WTC11 (cell line): Measurements from ENCODE around the gene DNM3. TPM values are rescaled to one million over a fixed set of nuclear protein-coding genes. Genes with fewer than 3 reads are reported as not detected.

Source experiments
- ATAC-seq: fragments of 200-7000 bp; cut with Tn5 transposase; 2 replicates; pipeline ENCODE4 v1.10.0; 2021; ENCODE audit warnings: mild to moderate bottlenecking, moderate library complexity
- CTCF ChIA-PET: fragments of 300-600 bp; sonication (Branson Sonifier 250); formaldehyde crosslinking; loops from one replicate; lab custom pipeline; 2021; ENCODE audit warnings: antibody characterized with exemption; lab: Charles Lee
- POLR2A ChIA-PET: fragments of 350-600 bp; sonication (Branson Sonifier 250); formaldehyde crosslinking; loops from one replicate; lab custom pipeline; 2021; ENCODE audit warnings: antibody characterized with exemption; lab: Charles Lee
- DNase-seq: peaks from one replicate; pipeline ENCODE4 v3.0.0; 2021; ENCODE audit warnings: low spot score
- H3K27ac Mint-ChIP-seq: 2 replicates; pipeline ENCODE4 v1.8.0; 2021; ENCODE audit warnings: mixed read lengths
- H3K27me3 Mint-ChIP-seq: 2 replicates; pipeline ENCODE4 v1.8.0; 2021; ENCODE audit warnings: low read depth, mild to moderate bottlenecking, moderate library complexity, mixed read lengths
- H3K36me3 Mint-ChIP-seq: 2 replicates; pipeline ENCODE4 v1.8.0; 2021; ENCODE audit warnings: mixed read lengths
- H3K4me1 Mint-ChIP-seq: 2 replicates; pipeline ENCODE4 v1.8.0; 2022; ENCODE audit warnings: mixed read lengths
- H3K4me3 Mint-ChIP-seq: 2 replicates; pipeline ENCODE4 v1.8.0; 2021; ENCODE audit warnings: mild to moderate bottlenecking, moderate library complexity, mixed read lengths
- H3K9me3 Mint-ChIP-seq: 2 replicates; pipeline ENCODE4 v1.8.0; 2021; ENCODE audit warnings: mixed read lengths
- AR ChIP-seq: fragments of 250-450 bp; sonication (Bioruptor Pico); IDR thresholded peaks from 2 replicates; pipeline ENCODE4 v1.9.0; 2021; ENCODE audit warnings: mild to moderate bottlenecking
- ATF2 ChIP-seq: sonication (generic); formaldehyde crosslinking; IDR thresholded peaks from 2 replicates; pipeline ENCODE4 v1.8.1; 2022; ENCODE audit warnings: low read depth, missing genetic modification reagents, borderline replicate concordance
- ATF6 ChIP-seq: sonication (generic); formaldehyde crosslinking; IDR thresholded peaks from 2 replicates; pipeline ENCODE4 v1.8.1; 2023; ENCODE audit warnings: mild to moderate bottlenecking, missing genetic modification reagents
- CBFB ChIP-seq: sonication (generic); formaldehyde crosslinking; IDR thresholded peaks from 2 replicates; pipeline ENCODE4 v1.8.1; 2022; ENCODE audit warnings: mild to moderate bottlenecking, low read depth, missing genetic modification reagents
- FOXP1 ChIP-seq: sonication (generic); formaldehyde crosslinking; IDR thresholded peaks from 2 replicates; pipeline ENCODE4 v1.8.0; 2022; ENCODE audit warnings: missing genetic modification reagents, mild to moderate bottlenecking, moderate library complexity, borderline replicate concordance
- IRF1 ChIP-seq: sonication (generic); formaldehyde crosslinking; IDR thresholded peaks from 2 replicates; pipeline ENCODE4 v1.8.0; 2023; ENCODE audit warnings: missing genetic modification reagents
- NFYB ChIP-seq: sonication (generic); formaldehyde crosslinking; conservative IDR thresholded peaks from 2 replicates; pipeline ENCODE4 v1.8.0; 2022; ENCODE audit warnings: low read depth, missing genetic modification reagents
- ZNF219 ChIP-seq: sonication (generic); formaldehyde crosslinking; IDR thresholded peaks from 2 replicates; pipeline ENCODE4 v1.8.0; 2023; ENCODE audit warnings: missing genetic modification reagents, mild to moderate bottlenecking, borderline replicate concordance
- total RNA-seq: library from RNA; stranded (reverse); gene quantifications from 3 replicates; pipeline ENCODE4 v1.2.3, GENCODE V29; 2021
- TF ChIP-seq, protein P1 (sequence below): sonication (generic); formaldehyde crosslinking; IDR thresholded peaks from 2 replicates; pipeline ENCODE4 v1.8.1; 2023; ENCODE audit warnings: mild to moderate bottlenecking, moderate library complexity, missing genetic modification reagents
- TF ChIP-seq, protein P2 (sequence below): sonication (generic); formaldehyde crosslinking; IDR thresholded peaks from 2 replicates; pipeline ENCODE4 v1.8.1; 2022; ENCODE audit warnings: missing genetic modification reagents, borderline replicate concordance
- TF ChIP-seq, protein P3 (sequence below): fragments of 250-450 bp; sonication (Bioruptor Pico); IDR thresholded peaks from 2 replicates; pipeline ENCODE4 v1.9.0; 2021; ENCODE audit warnings: mild to moderate bottlenecking, borderline replicate concordance

Gene DNM3
- total RNA-seq, 1 experiment from 2014 or later = 1.9 TPM

- H3K27me3 Mint-ChIP-seq = peaks cover 19% of the 10 kb centered on the region
- DNase-seq = no peak
- POLR2A ChIA-PET = no interaction called here
- H3K27ac Mint-ChIP-seq = no peak overlapping the region
- TF ChIP-seq ATF6 (CRISPR knock-in tag) = no peak
- H3K36me3 Mint-ChIP-seq = no peaks in the 10 kb centered on the region
- H3K9me3 Mint-ChIP-seq = no peaks in the 10 kb centered on the region
- no peak for ATAC-seq
- H3K4me1 Mint-ChIP-seq = peaks cover 36% of the 10 kb centered on the region
- CTCF ChIA-PET = no interaction called here
- H3K4me3 Mint-ChIP-seq = no peak overlapping the region
Measured at GRCh38 chr1:172276120-172276818, 435.0 kb downstream of the DNM3 start.

- Mint-ChIP-seq H3K27me3 (peaks cover 19% of the 10 kb centered on the region), H3K4me1 (peaks cover 36% of the 10 kb centered on the region), H3K27ac (no peak overlapping the region; the same call in 1 of the 2 replicates), H3K9me3 (no peaks in the 10 kb centered on the region), H3K36me3 (no peaks in the 10 kb centered on the region), H3K4me3 (no peak overlapping the region)
- ChIA-PET CTCF (no interaction called here), POLR2A (no interaction called here)
- TF ChIP-seq IRF1 (CRISPR knock-in tag) (no peak), FOXP1 (CRISPR knock-in tag) (no peak), AR (CRISPR knock-in tag) (no peak), NFYB (no peak), ZNF219 (CRISPR knock-in tag) (no peak), CBFB (CRISPR knock-in tag) (no peak), ATF2 (no peak)
- TF ChIP-seq, protein P1, sequence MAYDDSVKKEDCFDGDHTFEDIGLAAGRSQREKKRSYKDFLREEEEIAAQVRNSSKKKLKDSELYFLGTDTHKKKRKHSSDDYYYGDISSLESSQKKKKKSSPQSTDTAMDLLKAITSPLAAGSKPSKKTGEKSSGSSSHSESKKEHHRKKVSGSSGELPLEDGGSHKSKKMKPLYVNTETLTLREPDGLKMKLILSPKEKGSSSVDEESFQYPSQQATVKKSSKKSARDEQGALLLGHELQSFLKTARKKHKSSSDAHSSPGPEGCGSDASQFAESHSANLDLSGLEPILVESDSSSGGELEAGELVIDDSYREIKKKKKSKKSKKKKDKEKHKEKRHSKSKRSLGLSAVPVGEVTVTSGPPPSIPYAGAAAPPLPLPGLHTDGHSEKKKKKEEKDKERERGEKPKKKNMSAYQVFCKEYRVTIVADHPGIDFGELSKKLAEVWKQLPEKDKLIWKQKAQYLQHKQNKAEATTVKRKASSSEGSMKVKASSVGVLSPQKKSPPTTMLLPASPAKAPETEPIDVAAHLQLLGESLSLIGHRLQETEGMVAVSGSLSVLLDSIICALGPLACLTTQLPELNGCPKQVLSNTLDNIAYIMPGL (CRISPR knock-in tag) = no peak
- TF ChIP-seq, protein P2, sequence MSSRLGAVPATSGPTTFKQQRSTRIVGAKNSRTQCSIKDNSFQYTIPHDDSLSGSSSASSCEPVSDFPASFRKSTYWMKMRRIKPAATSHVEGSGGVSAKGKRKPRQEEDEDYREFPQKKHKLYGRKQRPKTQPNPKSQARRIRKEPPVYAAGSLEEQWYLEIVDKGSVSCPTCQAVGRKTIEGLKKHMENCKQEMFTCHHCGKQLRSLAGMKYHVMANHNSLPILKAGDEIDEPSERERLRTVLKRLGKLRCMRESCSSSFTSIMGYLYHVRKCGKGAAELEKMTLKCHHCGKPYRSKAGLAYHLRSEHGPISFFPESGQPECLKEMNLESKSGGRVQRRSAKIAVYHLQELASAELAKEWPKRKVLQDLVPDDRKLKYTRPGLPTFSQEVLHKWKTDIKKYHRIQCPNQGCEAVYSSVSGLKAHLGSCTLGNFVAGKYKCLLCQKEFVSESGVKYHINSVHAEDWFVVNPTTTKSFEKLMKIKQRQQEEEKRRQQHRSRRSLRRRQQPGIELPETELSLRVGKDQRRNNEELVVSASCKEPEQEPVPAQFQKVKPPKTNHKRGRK (CRISPR knock-in tag) = no peak
- TF ChIP-seq, protein P3, sequence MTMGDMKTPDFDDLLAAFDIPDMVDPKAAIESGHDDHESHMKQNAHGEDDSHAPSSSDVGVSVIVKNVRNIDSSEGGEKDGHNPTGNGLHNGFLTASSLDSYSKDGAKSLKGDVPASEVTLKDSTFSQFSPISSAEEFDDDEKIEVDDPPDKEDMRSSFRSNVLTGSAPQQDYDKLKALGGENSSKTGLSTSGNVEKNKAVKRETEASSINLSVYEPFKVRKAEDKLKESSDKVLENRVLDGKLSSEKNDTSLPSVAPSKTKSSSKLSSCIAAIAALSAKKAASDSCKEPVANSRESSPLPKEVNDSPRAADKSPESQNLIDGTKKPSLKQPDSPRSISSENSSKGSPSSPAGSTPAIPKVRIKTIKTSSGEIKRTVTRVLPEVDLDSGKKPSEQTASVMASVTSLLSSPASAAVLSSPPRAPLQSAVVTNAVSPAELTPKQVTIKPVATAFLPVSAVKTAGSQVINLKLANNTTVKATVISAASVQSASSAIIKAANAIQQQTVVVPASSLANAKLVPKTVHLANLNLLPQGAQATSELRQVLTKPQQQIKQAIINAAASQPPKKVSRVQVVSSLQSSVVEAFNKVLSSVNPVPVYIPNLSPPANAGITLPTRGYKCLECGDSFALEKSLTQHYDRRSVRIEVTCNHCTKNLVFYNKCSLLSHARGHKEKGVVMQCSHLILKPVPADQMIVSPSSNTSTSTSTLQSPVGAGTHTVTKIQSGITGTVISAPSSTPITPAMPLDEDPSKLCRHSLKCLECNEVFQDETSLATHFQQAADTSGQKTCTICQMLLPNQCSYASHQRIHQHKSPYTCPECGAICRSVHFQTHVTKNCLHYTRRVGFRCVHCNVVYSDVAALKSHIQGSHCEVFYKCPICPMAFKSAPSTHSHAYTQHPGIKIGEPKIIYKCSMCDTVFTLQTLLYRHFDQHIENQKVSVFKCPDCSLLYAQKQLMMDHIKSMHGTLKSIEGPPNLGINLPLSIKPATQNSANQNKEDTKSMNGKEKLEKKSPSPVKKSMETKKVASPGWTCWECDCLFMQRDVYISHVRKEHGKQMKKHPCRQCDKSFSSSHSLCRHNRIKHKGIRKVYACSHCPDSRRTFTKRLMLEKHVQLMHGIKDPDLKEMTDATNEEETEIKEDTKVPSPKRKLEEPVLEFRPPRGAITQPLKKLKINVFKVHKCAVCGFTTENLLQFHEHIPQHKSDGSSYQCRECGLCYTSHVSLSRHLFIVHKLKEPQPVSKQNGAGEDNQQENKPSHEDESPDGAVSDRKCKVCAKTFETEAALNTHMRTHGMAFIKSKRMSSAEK (CRISPR knock-in tag) = no peak
- DNase-seq (no peak), ATAC-seq (no peak)
Measured at GRCh38 chr1:172277275-172277674, 436.0 kb downstream of the DNM3 start.
